GM23338 (cell line): ENCODE data around the gene MLLT3. TPM values are rescaled to one million over a fixed set of nuclear protein-coding genes. Genes with fewer than 3 reads are reported as not detected.
A peak's percentile ranks its signal among the peaks of the same experiment; 100 is the strongest.

Experiments used
- ATAC-seq: fragments of 200-7000 bp; cut with Tn5 transposase; 3 replicates; pipeline ENCODE4 v1.9.1; 2020
- DNase-seq: peaks from one replicate; pipeline ENCODE4 v3.0.0-alpha.2; 2015; ENCODE audit warnings: low spot score
- H2AFZ ChIP-seq: fragments of 200-600 bp; sonication (generic); 2 replicates; pipeline ENCODE4 v1.8.0; 2016; ENCODE audit warnings: antibody characterized with exemption, mild to moderate bottlenecking, moderate library complexity
- H3F3A ChIP-seq: fragments of 200-600 bp; sonication (generic); replicated peaks from 2 replicates; pipeline ENCODE4 v1.8.0; 2017; ENCODE audit warnings: antibody characterized with exemption, mixed run types, low read depth
- H3K27ac ChIP-seq: fragments of 200-600 bp; sonication (generic); 2 replicates; pipeline ENCODE4 v1.6.1; 2016; ENCODE audit warnings: low read depth
- H3K27me3 ChIP-seq: fragments of 200-600 bp; sonication (generic); 2 replicates; pipeline ENCODE4 v1.8.0; 2016; ENCODE audit warnings: mild to moderate bottlenecking, mixed run types, moderate library complexity; ENCODE audit not compliant: insufficient read depth
- H3K36me3 ChIP-seq: fragments of 200-600 bp; sonication (generic); 2 replicates; pipeline ENCODE4 v1.8.0; 2016; ENCODE audit warnings: mild to moderate bottlenecking; ENCODE audit not compliant: insufficient read depth
- H3K4me1 ChIP-seq: fragments of 200-600 bp; sonication (generic); 2 replicates; pipeline ENCODE4 v1.8.0; 2016; ENCODE audit warnings: mild to moderate bottlenecking, moderate library complexity; ENCODE audit not compliant: insufficient read depth
- H3K4me2 ChIP-seq: fragments of 200-600 bp; sonication (generic); 2 replicates; pipeline ENCODE4 v1.7.1; 2017; ENCODE audit warnings: mixed run types
- H3K4me3 ChIP-seq: fragments of 200-600 bp; sonication (generic); 2 replicates; pipeline ENCODE4 v1.6.1; 2016; ENCODE audit warnings: mixed run types
- H3K79me2 ChIP-seq: fragments of 200-600 bp; sonication (generic); replicated peaks from 2 replicates; pipeline ENCODE4 v1.8.0; 2017; ENCODE audit warnings: mild to moderate bottlenecking; ENCODE audit not compliant: insufficient read depth
- H3K9me2 ChIP-seq: fragments of 200-600 bp; sonication (generic); 2 replicates; pipeline ENCODE4 v1.8.0; 2017; ENCODE audit not compliant: insufficient read depth
- H4K20me1 ChIP-seq: fragments of 200-600 bp; sonication (generic); replicated peaks from 2 replicates; pipeline ENCODE4 v1.8.0; 2017; ENCODE audit warnings: mild to moderate bottlenecking; ENCODE audit not compliant: insufficient read depth
- H3K27ac Mint-ChIP-seq: 2 replicates; pipeline ENCODE4 v1.8.0; 2020; ENCODE audit warnings: inconsistent platforms, mild to moderate bottlenecking, moderate library complexity, mixed read lengths
- H3K27me3 Mint-ChIP-seq: 3 replicates; pipeline ENCODE4 v1.8.0; 2022; ENCODE audit warnings: low read depth, mild to moderate bottlenecking, moderate library complexity, mixed read lengths, inconsistent platforms; ENCODE audit not compliant: insufficient read depth, poor library complexity
- H3K36me3 Mint-ChIP-seq: 3 replicates; pipeline ENCODE4 v1.8.0; 2021; ENCODE audit warnings: low read depth, mild to moderate bottlenecking, inconsistent platforms, moderate library complexity, mixed read lengths
- H3K4me1 Mint-ChIP-seq: 3 replicates; pipeline ENCODE4 v1.8.0; 2020; ENCODE audit warnings: mild to moderate bottlenecking, inconsistent platforms, mixed read lengths
- H3K4me3 Mint-ChIP-seq: 3 replicates; pipeline ENCODE4 v1.8.0; 2021; ENCODE audit warnings: moderate library complexity, mild to moderate bottlenecking, inconsistent platforms, mixed read lengths
- H3K9me3 Mint-ChIP-seq: 3 replicates; pipeline ENCODE4 v1.8.0; 2020; ENCODE audit warnings: moderate library complexity, mild to moderate bottlenecking, inconsistent platforms, mixed read lengths
- CTCF ChIP-seq, 2 experiments: fragments of 200-600 bp in 1 of 2; sonication (generic) in 1 of 2; conservative IDR thresholded peaks; 2 replicates each; pipeline versions ENCODE4 v1.5.1 to v1.6.1; 2016 to 2017; ENCODE audit warnings: antibody characterized with exemption in 2 of 2, low read depth in 2 of 2, mild to moderate bottlenecking in 2 of 2, moderate library complexity in 1 of 2
- EZH2 ChIP-seq: fragments of 200-600 bp; sonication (generic); IDR thresholded peaks from one replicate; pipeline ENCODE4 v1.8.0; 2017; ENCODE audit warnings: antibody characterized with exemption, mild to moderate bottlenecking, low read depth; ENCODE audit not compliant: unreplicated experiment
- EZH2phosphoT487 ChIP-seq: fragments of 200-600 bp; sonication (generic); IDR thresholded peaks from one replicate; pipeline ENCODE4 v1.8.1; 2018; ENCODE audit warnings: antibody characterized with exemption; ENCODE audit not compliant: unreplicated experiment
- NANOG ChIP-seq: IDR thresholded peaks from 2 replicates; pipeline ENCODE4 v1.6.1; 2016; ENCODE audit warnings: antibody characterized with exemption, borderline replicate concordance
- POLR2AphosphoS5 ChIP-seq: IDR thresholded peaks from 2 replicates; pipeline ENCODE4 v1.6.1; 2016; ENCODE audit warnings: antibody characterized with exemption, low read depth
- STAT1 ChIP-seq: IDR thresholded peaks from one replicate; pipeline ENCODE4 v1.6.1; 2016; ENCODE audit warnings: antibody characterized with exemption; ENCODE audit not compliant: unreplicated experiment
- ZNF114 ChIP-seq: fragments of 250-450 bp; sonication (Bioruptor Pico); IDR thresholded peaks from 2 replicates; pipeline ENCODE4 v1.5.0; 2020; ENCODE audit warnings: mild to moderate bottlenecking, moderate library complexity
- ZNF462 ChIP-seq: fragments of 250-450 bp; sonication (Bioruptor Pico); IDR thresholded peaks from 2 replicates; pipeline ENCODE4 v1.5.0; 2020; ENCODE audit warnings: mild to moderate bottlenecking, moderate library complexity
- polyA plus RNA-seq: library from polyadenylated mRNA; unstranded; fragments of >200 nt; fragmentation: Nextera tagmentation; extraction: Ambion mirVana; gene quantifications from 2 replicates; pipeline ENCODE4 v1.2.1, GENCODE V29; 2016
- total RNA-seq: library from RNA; depleted of rRNA; stranded (reverse); fragments of >200 nt; shearing (Covaris generic); gene quantifications from 2 replicates; pipeline ENCODE4 v1.2.3, GENCODE V29; 2014

MLLT3 gene
- total and polyA plus RNA-seq, 2 experiments from 2014 or later: 7.5 to 9.5 TPM

- Histone ChIP-seq H3F3A (no peaks in the 10 kb centered on the region), H3K27ac (no peak overlapping the region), H3K4me2 (no peak overlapping the region; the same call in 1 of the 2 replicates), H3K27me3 (peaks cover 41% of the 10 kb centered on the region), H3K79me2 (no peaks in the 10 kb centered on the region), H4K20me1 (no peaks in the 10 kb centered on the region), H3K4me1 (peaks cover 8% of the 10 kb centered on the region), H3K36me3 (no peaks in the 10 kb centered on the region), H3K9me2 (no peaks in the 10 kb centered on the region), H3K4me3 (no peak overlapping the region), H2AFZ (no peak overlapping the region)
- no peak for TF ChIP-seq EZH2phosphoT487
- TF ChIP-seq ZNF114 (CRISPR knock-in tag): no peak
- no peak for TF ChIP-seq STAT1
- no peak for TF ChIP-seq CTCF (conservative IDR thresholded peaks at IDR 0.05; ENCODE audit: low read depth in 2 of 2)
- Mint-ChIP-seq H3K9me3 (no peaks in the 10 kb centered on the region; the same call in 2 of the 3 replicates), H3K4me3 (peak overlapping the region; percentile 87), H3K27ac (no peak overlapping the region), H3K4me1 (peaks cover 18% of the 10 kb centered on the region; the same call in 2 of the 3 replicates), H3K36me3 (no peaks in the 10 kb centered on the region; the same call in 2 of the 3 replicates), H3K27me3 (peaks cover 41% of the 10 kb centered on the region)
- DNase-seq (no peak), ATAC-seq (no peak)
Observed at GRCh38 chr9:20625003-20625349, 2.7 kb upstream of the MLLT3 start.

- H3F3A ChIP-seq: no peaks in the 10 kb centered on the region; the same call in 1 of the 2 replicates
Observed at GRCh38 chr9:20624201-20625002, 2.1 kb upstream of the MLLT3 start.

More at GRCh38 chr9:20624201-20625002, 2.1 kb upstream of the MLLT3 start:
- peak overlapping the region; percentile 87 for H3K4me3 Mint-ChIP-seq
- no peaks in the 10 kb centered on the region; the same call in 2 of the 3 replicates for H3K36me3 Mint-ChIP-seq
- Histone ChIP-seq H3K4me3 (peak overlapping the region; percentile 86), H4K20me1 (no peaks in the 10 kb centered on the region), H3K27me3 (peaks cover 47% of the 10 kb centered on the region), H3K4me1 (peaks cover 13% of the 10 kb centered on the region), H3K79me2 (no peaks in the 10 kb centered on the region), H3K9me2 (no peaks in the 10 kb centered on the region), H2AFZ (peak overlapping the region; percentile 94; the same call in 1 of the 2 replicates), H3K4me2 (peak overlapping the region; percentile 95), H3K27ac (no peak overlapping the region), H3K36me3 (no peaks in the 10 kb centered on the region)
- no peak for TF ChIP-seq ZNF462
- peak; percentile 9 for TF ChIP-seq EZH2
- TF ChIP-seq NANOG: no peak
- TF ChIP-seq POLR2AphosphoS5: no peak
- TF ChIP-seq CTCF (conservative IDR thresholded peaks at IDR 0.05; ENCODE audit: low read depth in 2 of 2): peak; percentile 96 to 99
- peak; percentile 7; the same call in 2 of the 3 replicates for ATAC-seq
- peaks cover 22% of the 10 kb centered on the region; the same call in 2 of the 3 replicates for H3K4me1 Mint-ChIP-seq
- no peaks in the 10 kb centered on the region; the same call in 2 of the 3 replicates for H3K9me3 Mint-ChIP-seq
- H3K27me3 Mint-ChIP-seq: peaks cover 46% of the 10 kb centered on the region
- DNase-seq: peak; percentile 88
- H3K27ac Mint-ChIP-seq: no peak overlapping the region
